DOHH2 (cell line): ENCODE results near the gene BICDL2.

Source experiments
- H3F3A ChIP-seq: fragments of 200-600 bp; sonication (generic), shearing (Covaris generic); 2 replicates; pipeline ENCODE4 v1.6.0; 2016; ENCODE audit warnings: antibody characterized with exemption, mild to moderate bottlenecking; ENCODE audit not compliant: control insufficient read depth, insufficient read depth
- H3K27ac ChIP-seq: fragments of 200-600 bp; sonication (generic); 2 replicates; pipeline ENCODE4 v1.5.1; 2014; ENCODE audit warnings: low read depth, mild to moderate bottlenecking, low read length, moderate library complexity
- H3K27me3 ChIP-seq: fragments of 200-600 bp; sonication (generic); 2 replicates; pipeline ENCODE4 v1.6.1; 2014; ENCODE audit warnings: mild to moderate bottlenecking, low read length, mixed read lengths; ENCODE audit not compliant: control insufficient read depth
- H3K36me3 ChIP-seq: fragments of 200-600 bp; sonication (generic); 2 replicates; pipeline ENCODE4 v1.6.1; 2014; ENCODE audit warnings: mild to moderate bottlenecking, low read length, moderate library complexity, mixed read lengths; ENCODE audit not compliant: control insufficient read depth
- H3K4me1 ChIP-seq: fragments of 200-600 bp; sonication (generic); 2 replicates; pipeline ENCODE4 v1.6.1; 2014; ENCODE audit warnings: mild to moderate bottlenecking, low read length, mixed read lengths; ENCODE audit not compliant: control insufficient read depth
- H3K4me2 ChIP-seq: fragments of 200-600 bp; sonication (generic); 2 replicates; pipeline ENCODE4 v1.6.0; 2014; ENCODE audit warnings: mild to moderate bottlenecking, low read length, moderate library complexity
- H3K4me3 ChIP-seq: fragments of 200-600 bp; sonication (generic); 2 replicates; pipeline ENCODE4 v1.5.1; 2014; ENCODE audit warnings: mild to moderate bottlenecking, low read length, mixed read lengths
- H3K79me2 ChIP-seq: fragments of 200-600 bp; sonication (generic); 2 replicates; pipeline ENCODE4 v1.6.1; 2014; ENCODE audit warnings: mild to moderate bottlenecking, low read length, mixed read lengths; ENCODE audit not compliant: control insufficient read depth
- H3K9me2 ChIP-seq: fragments of 200-600 bp; sonication (generic); replicated peaks from 2 replicates; pipeline ENCODE4 v1.6.1; 2014; ENCODE audit warnings: mild to moderate bottlenecking, low read length, mixed read lengths; ENCODE audit not compliant: control insufficient read depth
- H3K9me3 ChIP-seq: fragments of 200-600 bp; sonication (generic); 2 replicates; pipeline ENCODE4 v1.6.1; 2014; ENCODE audit warnings: antibody characterized with exemption, low read length, mixed read lengths; ENCODE audit not compliant: control insufficient read depth, insufficient read depth
- H4K20me1 ChIP-seq: fragments of 200-600 bp; sonication (generic); 2 replicates; pipeline ENCODE4 v1.6.0; 2014; ENCODE audit warnings: low read depth, mild to moderate bottlenecking, antibody characterized with exemption, low read length, moderate library complexity; ENCODE audit not compliant: control insufficient read depth, insufficient read depth
- EZH2phosphoT487 ChIP-seq: fragments of 200-600 bp; sonication (generic); IDR thresholded peaks from 2 replicates; pipeline ENCODE4 v1.6.1; 2017; ENCODE audit warnings: borderline replicate concordance, mild to moderate bottlenecking, antibody characterized with exemption, low read length, moderate library complexity, mixed read lengths
- TF ChIP-seq, protein P1 (sequence below): fragments of 200-600 bp; sonication (generic); IDR thresholded peaks from one replicate; pipeline ENCODE4 v1.5.1; 2014; ENCODE audit warnings: antibody characterized with exemption, mild to moderate bottlenecking, low read depth, low read length; ENCODE audit not compliant: poor library complexity, severe bottlenecking

The BICDL2 gene

GRCh38 chr16:3065742-3066439 is 29.1 kb upstream of the BICDL2 start:
- no peak overlapping the region for H3K4me3 ChIP-seq
- H3K4me2 ChIP-seq = no peak overlapping the region
- no peaks in the 10 kb centered on the region for H3K9me2 ChIP-seq
- no peaks in the 10 kb centered on the region for H3K79me2 ChIP-seq
- no peaks in the 10 kb centered on the region for H3K36me3 ChIP-seq
- TF ChIP-seq, protein P1, sequence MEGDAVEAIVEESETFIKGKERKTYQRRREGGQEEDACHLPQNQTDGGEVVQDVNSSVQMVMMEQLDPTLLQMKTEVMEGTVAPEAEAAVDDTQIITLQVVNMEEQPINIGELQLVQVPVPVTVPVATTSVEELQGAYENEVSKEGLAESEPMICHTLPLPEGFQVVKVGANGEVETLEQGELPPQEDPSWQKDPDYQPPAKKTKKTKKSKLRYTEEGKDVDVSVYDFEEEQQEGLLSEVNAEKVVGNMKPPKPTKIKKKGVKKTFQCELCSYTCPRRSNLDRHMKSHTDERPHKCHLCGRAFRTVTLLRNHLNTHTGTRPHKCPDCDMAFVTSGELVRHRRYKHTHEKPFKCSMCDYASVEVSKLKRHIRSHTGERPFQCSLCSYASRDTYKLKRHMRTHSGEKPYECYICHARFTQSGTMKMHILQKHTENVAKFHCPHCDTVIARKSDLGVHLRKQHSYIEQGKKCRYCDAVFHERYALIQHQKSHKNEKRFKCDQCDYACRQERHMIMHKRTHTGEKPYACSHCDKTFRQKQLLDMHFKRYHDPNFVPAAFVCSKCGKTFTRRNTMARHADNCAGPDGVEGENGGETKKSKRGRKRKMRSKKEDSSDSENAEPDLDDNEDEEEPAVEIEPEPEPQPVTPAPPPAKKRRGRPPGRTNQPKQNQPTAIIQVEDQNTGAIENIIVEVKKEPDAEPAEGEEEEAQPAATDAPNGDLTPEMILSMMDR = no peak
- no peak for TF ChIP-seq EZH2phosphoT487
- H3K27ac ChIP-seq = no peak overlapping the region
- no peaks in the 10 kb centered on the region for H4K20me1 ChIP-seq
- H3K4me1 ChIP-seq = no peaks in the 10 kb centered on the region
- H3K27me3 ChIP-seq = no peaks in the 10 kb centered on the region
- no peaks in the 10 kb centered on the region for H3K9me3 ChIP-seq
- no peaks in the 10 kb centered on the region for H3F3A ChIP-seq

- Histone ChIP-seq H3K27ac (no peak within 1 kb of the TSS), H3K9me2 (no peaks in the 10 kb centered on the region), H3K4me2 (no peak within 1 kb of the TSS), H3F3A (no peaks in the 10 kb centered on the region), H3K4me1 (no peaks in the 10 kb centered on the region), H3K79me2 (no peaks in the 10 kb centered on the region), H3K36me3 (no peaks in the 10 kb centered on the region), H4K20me1 (no peaks in the 10 kb centered on the region), H3K4me3 (no peak within 1 kb of the TSS), H3K9me3 (no peaks in the 10 kb centered on the region), H3K27me3 (no peaks in the 10 kb centered on the region)
- TF ChIP-seq, protein P1 = no peak
- no peak for TF ChIP-seq EZH2phosphoT487
Measured at GRCh38 chr16:3065069-3065741, 28.5 kb upstream of the BICDL2 start, which contains the start of gene IL32. IL32 (plus strand) TSS chr16:3065640; CDS start chr16:3065812, 172 bp downstream.

GRCh38 chr16:3063625-3064386 is 27.1 kb upstream of the BICDL2 start:
- Histone ChIP-seq H3K9me2 (no peaks in the 10 kb centered on the region), H3K4me3 (no peak overlapping the region), H3K4me1 (peaks cover 5% of the 10 kb centered on the region), H3K9me3 (no peaks in the 10 kb centered on the region), H3K27ac (no peak overlapping the region), H3K36me3 (no peaks in the 10 kb centered on the region), H3F3A (no peaks in the 10 kb centered on the region), H4K20me1 (no peaks in the 10 kb centered on the region), H3K4me2 (no peak overlapping the region), H3K79me2 (no peaks in the 10 kb centered on the region), H3K27me3 (no peaks in the 10 kb centered on the region)
- TF ChIP-seq EZH2phosphoT487 = no peak
- TF ChIP-seq, protein P1 = no peak
